ENCODE results near the gene OR52H1. TPM values are rescaled to one million over a fixed set of nuclear protein-coding genes. Genes with fewer than 3 reads are reported as not detected.

OR52H1 gene
- total RNA-seq, 5 donors from 2014 or later (not counting 1 experiment from before 2014, with no cell fraction given), result 0.25 to 0.26 TPM; not detected in 3

GRCh38 chr11:5508605-5509004 is 39.7 kb downstream of the OR52H1 start:
- DNase-seq (no peak), ATAC-seq (replicated peaks in 1 of 4) (no peak)
- H3K27ac Mint-ChIP-seq, result no peak overlapping the region
- H3K27me3 Mint-ChIP-seq, result peaks cover 7 to 9% of the 10 kb centered on the region in 2 donors
- H3K36me3 Mint-ChIP-seq, result no peaks in the 10 kb centered on the region
- no peaks in the 10 kb centered on the region for H3K36me3 ChIP-seq (ENCODE audit: control insufficient read depth in 2 of 2, extremely low read depth in 1 of 2, insufficient read depth in 1 of 2, low read length in 1 of 2)
- H3K4me3 Mint-ChIP-seq, result no peak overlapping the region
- H3K4me1 ChIP-seq (ENCODE audit: control insufficient read depth in 1 of 2, extremely low read depth in 1 of 2, insufficient read depth in 2 of 2, low read length in 2 of 2), result no peaks in the 10 kb centered on the region
- H3K4me3 ChIP-seq (ENCODE audit: control insufficient read depth in 1 of 2, extremely low read depth in 1 of 2, low read length in 1 of 2), result no peak overlapping the region
- POLR2A ChIA-PET, result no interaction called here
- no peaks in the 10 kb centered on the region for H3K9me3 ChIP-seq
- no peak overlapping the region for H3K27ac ChIP-seq (ENCODE audit: low read length)
- no peaks in the 10 kb centered on the region for H3K4me1 Mint-ChIP-seq
- CTCF ChIA-PET, result no interaction called here
- no peaks in the 10 kb centered on the region for H3K9me3 Mint-ChIP-seq
- WGBS (ENCODE audit: insufficient coverage), result over 99% methylated on average over 8 of the region's 8 CpGs
- H3K27me3 ChIP-seq (replicated peaks in 1 of 2; ENCODE audit: control insufficient read depth in 2 of 2, extremely low read depth in 1 of 2, insufficient read depth in 2 of 2, low read length in 1 of 2), result peaks cover 0 to 12% of the 10 kb centered on the region in 2 experiments

GRCh38 chr11:5507933-5508305 is 40.4 kb downstream of the OR52H1 start:
- Histone ChIP-seq H3K9me3 (no peaks in the 10 kb centered on the region), H3K4me3 (ENCODE audit: control insufficient read depth in 1 of 2, extremely low read depth in 1 of 2, low read length in 1 of 2) (no peak overlapping the region), H3K27me3 (replicated peaks in 1 of 2; ENCODE audit: control insufficient read depth in 2 of 2, extremely low read depth in 1 of 2, insufficient read depth in 2 of 2, low read length in 1 of 2) (peaks cover 0 to 12% of the 10 kb centered on the region in 2 experiments), H3K27ac (ENCODE audit: low read length) (no peak overlapping the region), H3K36me3 (ENCODE audit: control insufficient read depth in 2 of 2, extremely low read depth in 1 of 2, insufficient read depth in 1 of 2, low read length in 1 of 2) (no peaks in the 10 kb centered on the region), H3K4me1 (ENCODE audit: control insufficient read depth in 1 of 2, extremely low read depth in 1 of 2, insufficient read depth in 2 of 2, low read length in 2 of 2) (no peaks in the 10 kb centered on the region)
- no peak overlapping the region for H3K27ac Mint-ChIP-seq
- 94% methylated on average over 4 of the region's 6 CpGs for WGBS (ENCODE audit: insufficient coverage)
- no peak overlapping the region for H3K4me3 Mint-ChIP-seq
- H3K27me3 Mint-ChIP-seq, result peaks cover 7 to 9% of the 10 kb centered on the region in 2 donors
- H3K4me1 Mint-ChIP-seq, result no peaks in the 10 kb centered on the region
- no peaks in the 10 kb centered on the region for H3K36me3 Mint-ChIP-seq
- ATAC-seq (replicated peaks in 1 of 4) (no peak), DNase-seq (no peak)
- CTCF ChIA-PET, result no interaction called here
- POLR2A ChIA-PET, result no interaction called here
- H3K9me3 Mint-ChIP-seq, result no peaks in the 10 kb centered on the region

GRCh38 chr11:5507177-5507932 is 41.0 kb downstream of the OR52H1 start:
- ATAC-seq (replicated peaks in 1 of 4) (no peak), DNase-seq (no peak)
- no peak overlapping the region for H3K27ac Mint-ChIP-seq
- ChIA-PET POLR2A (no interaction called here), CTCF (no interaction called here)
- H3K36me3 Mint-ChIP-seq, result no peaks in the 10 kb centered on the region
- H3K9me3 ChIP-seq, result no peaks in the 10 kb centered on the region
- H3K36me3 ChIP-seq (ENCODE audit: control insufficient read depth in 2 of 2, extremely low read depth in 1 of 2, insufficient read depth in 1 of 2, low read length in 1 of 2), result no peaks in the 10 kb centered on the region
- WGBS (ENCODE audit: insufficient coverage), result 84% methylated on average over 7 of the region's 9 CpGs
- H3K4me3 ChIP-seq (ENCODE audit: control insufficient read depth in 1 of 2, extremely low read depth in 1 of 2, low read length in 1 of 2), result no peak overlapping the region
- H3K4me1 ChIP-seq (ENCODE audit: control insufficient read depth in 1 of 2, extremely low read depth in 1 of 2, insufficient read depth in 2 of 2, low read length in 2 of 2), result no peaks in the 10 kb centered on the region
- H3K4me1 Mint-ChIP-seq, result no peaks in the 10 kb centered on the region
- no peaks in the 10 kb centered on the region for H3K9me3 Mint-ChIP-seq
- peaks cover 0 to 12% of the 10 kb centered on the region in 2 experiments for H3K27me3 ChIP-seq (replicated peaks in 1 of 2; ENCODE audit: control insufficient read depth in 2 of 2, extremely low read depth in 1 of 2, insufficient read depth in 2 of 2, low read length in 1 of 2)
- no peak overlapping the region for H3K4me3 Mint-ChIP-seq
- H3K27ac ChIP-seq (ENCODE audit: low read length), result no peak overlapping the region
- H3K27me3 Mint-ChIP-seq, result peaks cover 7 to 11% of the 10 kb centered on the region in 2 donors

- no peak for DNase-seq
- H3K9me3 Mint-ChIP-seq, result no peaks in the 10 kb centered on the region
- 97% methylated on average over 5 of the region's 9 CpGs for WGBS (ENCODE audit: insufficient coverage)
- H3K4me1 Mint-ChIP-seq, result no peaks in the 10 kb centered on the region
- no peak overlapping the region for H3K4me3 Mint-ChIP-seq
- Histone ChIP-seq H3K4me3 (ENCODE audit: control insufficient read depth in 1 of 2, extremely low read depth in 1 of 2, low read length in 1 of 2) (no peak overlapping the region), H3K27ac (ENCODE audit: low read length) (no peak overlapping the region), H3K27me3 (replicated peaks in 1 of 2; ENCODE audit: control insufficient read depth in 2 of 2, extremely low read depth in 1 of 2, insufficient read depth in 2 of 2, low read length in 1 of 2) (peaks cover 0 to 12% of the 10 kb centered on the region in 2 experiments), H3K4me1 (ENCODE audit: control insufficient read depth in 1 of 2, extremely low read depth in 1 of 2, insufficient read depth in 2 of 2, low read length in 2 of 2) (no peaks in the 10 kb centered on the region), H3K9me3 (no peaks in the 10 kb centered on the region), H3K36me3 (ENCODE audit: control insufficient read depth in 2 of 2, extremely low read depth in 1 of 2, insufficient read depth in 1 of 2, low read length in 1 of 2) (no peaks in the 10 kb centered on the region)
- no peaks in the 10 kb centered on the region for H3K36me3 Mint-ChIP-seq
- no peak for ATAC-seq (replicated peaks in 1 of 4)
- peaks cover 12 to 14% of the 10 kb centered on the region in 2 donors for H3K27me3 Mint-ChIP-seq
- ChIA-PET CTCF (no interaction called here), POLR2A (no interaction called here)
- H3K27ac Mint-ChIP-seq, result no peak overlapping the region
These were observed 42.8 kb downstream of the OR52H1 start for GRCh38 chr11:5505363-5506048.

- no peak for DNase-seq
- ATAC-seq (replicated peaks in 1 of 4), result no peak
- Mint-ChIP-seq H3K4me3 (no peak overlapping the region), H3K9me3 (no peaks in the 10 kb centered on the region), H3K36me3 (no peaks in the 10 kb centered on the region), H3K27me3 (peaks cover 12% of the 10 kb centered on the region in 2 donors), H3K4me1 (no peaks in the 10 kb centered on the region), H3K27ac (no peak overlapping the region)
- Histone ChIP-seq H3K27ac (ENCODE audit: low read length) (no peak overlapping the region), H3K27me3 (replicated peaks in 1 of 2; ENCODE audit: control insufficient read depth in 2 of 2, extremely low read depth in 1 of 2, insufficient read depth in 2 of 2, low read length in 1 of 2) (peaks cover 0 to 12% of the 10 kb centered on the region in 2 experiments), H3K4me1 (ENCODE audit: control insufficient read depth in 1 of 2, extremely low read depth in 1 of 2, insufficient read depth in 2 of 2, low read length in 2 of 2) (no peaks in the 10 kb centered on the region), H3K4me3 (ENCODE audit: control insufficient read depth in 1 of 2, extremely low read depth in 1 of 2, low read length in 1 of 2) (no peak overlapping the region), H3K9me3 (no peaks in the 10 kb centered on the region), H3K36me3 (ENCODE audit: control insufficient read depth in 2 of 2, extremely low read depth in 1 of 2, insufficient read depth in 1 of 2, low read length in 1 of 2) (no peaks in the 10 kb centered on the region)
- no CpG with 5 or more reads among the region's 2 CpGs for WGBS (ENCODE audit: insufficient coverage)
- CTCF ChIA-PET, result interaction anchor here in 1 of 2 donors (0.6 kb wide), 1 partner anchor 318 kb away, joined by 3 read pairs; no protein-coding TSS in a partner anchor
- POLR2A ChIA-PET, result interaction anchor here in 1 of 2 donors (0.6 kb wide), 1 partner anchor 712 kb away, joined by 3 read pairs; no protein-coding TSS in a partner anchor
These were observed 43.9 kb downstream of the OR52H1 start for GRCh38 chr11:5504403-5504921.

GRCh38 chr11:5500393-5500801 is 47.9 kb downstream of the OR52H1 start:
- Histone ChIP-seq H3K36me3 (ENCODE audit: control insufficient read depth in 2 of 2, extremely low read depth in 1 of 2, insufficient read depth in 1 of 2, low read length in 1 of 2) (no peaks in the 10 kb centered on the region), H3K27ac (ENCODE audit: low read length) (no peak overlapping the region), H3K4me3 (ENCODE audit: control insufficient read depth in 1 of 2, extremely low read depth in 1 of 2, low read length in 1 of 2) (no peak overlapping the region), H3K27me3 (replicated peaks in 1 of 2; ENCODE audit: control insufficient read depth in 2 of 2, extremely low read depth in 1 of 2, insufficient read depth in 2 of 2, low read length in 1 of 2) (no peaks in the 10 kb centered on the region), H3K4me1 (ENCODE audit: control insufficient read depth in 1 of 2, extremely low read depth in 1 of 2, insufficient read depth in 2 of 2, low read length in 2 of 2) (no peaks in the 10 kb centered on the region), H3K9me3 (no peaks in the 10 kb centered on the region)
- Mint-ChIP-seq H3K36me3 (no peaks in the 10 kb centered on the region), H3K4me3 (no peak overlapping the region), H3K27me3 (peaks cover 7 to 8% of the 10 kb centered on the region in 2 donors), H3K9me3 (no peaks in the 10 kb centered on the region), H3K27ac (no peak overlapping the region), H3K4me1 (no peaks in the 10 kb centered on the region)
- POLR2A ChIA-PET, result no interaction called here
- no peak for ATAC-seq (replicated peaks in 1 of 4)
- no peak for DNase-seq
- 70% methylated on average over 2 of the region's 6 CpGs for WGBS (ENCODE audit: insufficient coverage)
- CTCF ChIA-PET, result no interaction called here
